GM19468 (cell line): ENCODE data around the gene PIP4P1.
"Not testable (repeated sequence)": the region's sequence is repeated elsewhere in the genome, so short reads cannot be mapped to it uniquely, and the experiment has no call there.

ENCODE experiments used
- ATAC-seq: cut with Tn5 transposase; IDR thresholded peaks from one replicate; pipeline ENCODE4 v1.9.1; 2021; ENCODE audit warnings: mild to moderate bottlenecking, moderate library complexity, moderate number of reproducible peaks; ENCODE audit not compliant: unreplicated experiment; ENCODE audit errors: extremely low read depth

PIP4P1 gene

GRCh38 chr14:20477211-20477876 lies 16.1 kb upstream of the PIP4P1 start:
- ATAC-seq, result no peak

DNA sequence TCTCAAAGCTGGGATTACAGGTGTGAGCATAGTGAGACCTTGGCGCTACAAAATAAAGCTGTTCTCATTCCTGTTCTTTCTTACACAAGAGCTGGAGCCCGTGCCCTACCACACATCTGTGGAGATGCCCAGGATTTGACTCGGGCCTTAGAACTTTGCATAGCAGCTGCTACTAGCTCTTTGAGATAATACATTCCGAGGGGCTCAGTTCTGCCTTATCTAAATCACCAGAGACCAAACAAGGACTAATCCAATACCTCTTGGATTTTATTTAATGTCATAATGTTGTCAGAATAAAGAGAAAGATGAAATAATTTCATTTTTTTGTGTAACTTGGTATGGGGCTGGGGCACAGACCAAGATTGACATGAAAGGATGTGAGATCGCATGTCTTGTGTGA lies 15.5 kb upstream of the PIP4P1 start:
- ATAC-seq, result no peak

DNA sequence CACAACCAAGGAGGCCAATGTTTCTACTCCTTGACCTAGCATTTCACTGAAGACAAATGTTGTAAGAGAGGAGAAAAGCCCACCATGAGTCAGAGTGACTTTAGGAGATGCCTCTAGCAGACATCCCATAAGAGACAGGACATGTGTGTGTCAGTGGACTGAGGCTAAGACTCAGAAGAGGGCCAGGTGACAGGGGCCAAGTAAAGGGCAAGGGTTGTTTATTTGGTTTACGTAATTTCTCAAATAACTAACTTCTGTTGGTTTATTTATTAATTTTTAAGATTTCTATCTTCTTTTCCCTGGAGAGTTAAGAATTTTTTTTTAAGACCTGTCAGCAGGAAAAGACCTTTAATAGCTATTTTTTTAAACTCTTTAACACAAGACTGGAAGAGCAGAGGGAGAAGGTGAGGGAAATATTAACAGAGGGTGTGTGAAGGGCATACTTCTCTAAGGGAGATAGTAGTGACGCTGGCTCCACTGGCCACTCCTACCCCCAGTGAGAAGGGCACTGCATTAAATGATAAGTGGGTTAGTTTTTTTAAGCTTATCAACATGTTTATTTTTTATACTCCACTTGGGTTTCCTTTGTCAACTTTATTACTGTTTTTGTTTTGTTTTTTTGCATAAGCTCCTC lies 11.4 kb upstream of the PIP4P1 start:
- ATAC-seq, result no peak

GRCh38 chr14:20470603-20470901 lies 9.3 kb upstream of the PIP4P1 start:
- ATAC-seq, result no peak

- ATAC-seq, result no peak
Measured at GRCh38 chr14:20469890-20470602, 8.8 kb upstream of the PIP4P1 start.

GRCh38 chr14:20469242-20469889 lies 8.1 kb upstream of the PIP4P1 start, which contains the start of gene PNP:
TSS of gene PNP (plus strand) at chr14:20469406. CDS start at chr14:20469525, 119 bp downstream.
- peak; percentile 82 for ATAC-seq

DNA sequence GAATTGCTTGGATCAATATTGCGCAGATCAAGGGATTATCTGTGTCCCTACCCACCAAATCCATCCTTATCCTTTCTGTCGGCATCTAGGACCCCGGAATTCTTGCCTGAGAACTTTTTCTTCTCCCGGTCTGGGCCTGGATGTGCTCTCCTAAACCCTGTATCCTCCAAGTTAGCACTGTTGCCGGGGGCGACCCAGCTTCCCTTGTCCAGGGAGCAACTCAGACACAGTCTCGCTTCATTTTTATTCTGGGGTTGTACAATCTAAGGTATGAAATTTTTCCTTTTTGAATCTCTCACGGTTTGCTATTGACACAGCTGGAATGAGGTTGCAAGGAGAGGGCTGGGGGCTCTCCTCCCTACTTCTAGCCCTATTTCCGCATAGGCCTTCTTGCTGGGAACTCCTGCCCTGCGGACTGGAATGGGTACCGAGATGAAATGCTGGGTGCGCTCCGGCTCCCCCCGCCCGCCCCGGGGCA lies 7.6 kb upstream of the PIP4P1 start:
- no peak for ATAC-seq

GRCh38 chr14:20460458-20461224 lies 593 bp downstream of the PIP4P1 start:
- no peak for ATAC-seq

- ATAC-seq, result no peak
Measured at GRCh38 chr14:20458031-20458789, 3.0 kb downstream of the PIP4P1 start.

GRCh38 chr14:20456971-20457370 lies 4.3 kb downstream of the PIP4P1 start:
- no peak for ATAC-seq

DNA sequence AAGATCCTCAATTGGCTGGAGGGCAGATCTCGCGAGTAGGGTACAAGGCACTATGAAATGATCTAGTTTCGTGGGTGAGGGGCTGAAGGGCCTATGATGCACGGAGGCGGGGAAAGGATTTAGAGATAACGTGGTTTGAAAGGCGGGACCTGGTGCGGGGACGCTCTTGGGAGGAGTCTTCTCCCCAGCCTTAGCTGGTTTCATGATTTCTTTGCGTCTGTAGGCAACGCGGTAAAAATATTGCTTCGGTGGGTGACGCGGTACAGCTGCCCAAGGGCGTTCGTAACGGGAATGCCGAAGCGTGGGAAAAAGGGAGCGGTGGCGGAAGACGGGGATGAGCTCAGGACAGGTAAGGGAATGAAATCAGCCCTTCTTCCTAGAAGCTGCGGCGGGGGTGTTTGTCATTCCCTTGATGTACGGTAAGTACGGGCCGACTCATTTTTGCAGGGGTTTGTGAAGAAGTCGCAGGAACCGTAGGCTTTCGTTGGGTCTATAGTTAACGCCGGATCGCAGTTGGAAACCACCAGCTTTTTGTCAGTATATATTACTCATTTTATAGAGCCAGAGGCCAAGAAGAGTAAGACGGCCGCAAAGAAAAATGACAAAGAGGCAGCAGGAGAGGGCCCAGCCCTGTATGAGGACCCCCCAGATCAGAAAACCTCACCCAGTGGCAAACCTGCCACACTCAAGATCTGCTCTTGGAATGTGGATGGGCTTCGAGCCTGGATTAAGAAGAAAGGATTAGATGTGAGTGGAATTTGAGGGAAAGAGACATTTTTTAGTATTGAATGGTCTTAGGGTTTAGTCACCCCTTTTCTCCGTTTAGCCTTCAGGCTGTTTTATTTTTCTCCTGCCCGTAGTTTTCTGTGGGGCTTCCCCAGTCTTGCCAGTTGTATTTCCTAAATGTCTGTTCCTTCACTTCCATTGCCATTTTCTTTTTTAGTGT lies 5.6 kb downstream of the PIP4P1 start:
- peak; percentile 5 for ATAC-seq

DNA sequence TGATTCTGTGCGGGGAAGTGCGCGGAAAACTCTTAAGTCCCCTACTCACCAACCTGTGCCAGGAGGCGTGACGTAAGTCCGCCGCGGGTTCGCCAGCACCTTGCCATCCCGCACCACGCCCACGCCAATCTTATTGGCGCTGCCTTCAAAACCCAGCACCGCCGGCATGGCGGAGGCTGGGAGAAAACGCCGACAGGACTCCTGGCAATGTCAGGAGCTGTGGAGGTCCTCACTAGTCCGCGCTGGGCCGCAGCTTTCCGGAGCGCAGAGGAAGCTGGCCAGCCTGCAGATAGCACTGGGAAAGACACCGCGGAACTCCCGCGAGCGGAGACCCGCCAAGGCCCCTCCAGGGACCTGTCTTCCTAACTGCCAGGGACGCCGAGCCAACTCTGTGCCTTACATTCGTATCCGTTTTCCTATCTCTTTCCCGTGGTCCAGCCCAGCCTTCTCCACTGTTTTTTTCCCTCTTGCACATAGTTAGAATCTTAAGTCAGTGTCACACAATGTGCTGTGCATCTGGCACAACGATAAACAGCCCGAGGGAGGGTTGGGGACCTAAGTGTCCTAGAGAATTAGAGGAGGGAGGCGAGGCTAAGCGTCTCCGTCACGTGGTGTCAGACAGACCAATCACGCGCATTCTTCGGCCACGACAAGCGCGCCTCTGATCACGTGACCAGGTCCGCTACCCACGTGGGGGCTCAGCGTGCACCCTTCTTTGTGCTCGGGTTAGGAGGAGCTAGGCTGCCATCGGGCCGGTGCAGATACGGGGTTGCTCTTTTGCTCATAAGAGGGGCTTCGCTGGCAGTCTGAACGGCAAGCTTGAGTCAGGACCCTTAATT lies 6.5 kb downstream of the PIP4P1 start, which contains the start of the genes APEX1 and OSGEP:
Gene APEX1, plus strand, starts transcription at position 711 of the 839 bp plus-strand sequence. CDS start 420 bp downstream, outside the sequence.
Gene OSGEP, minus strand, starts transcription at position 297 of the 839 bp plus-strand sequence. Its CDS starts 129 bp downstream, at position 168.
- ATAC-seq, result peak; percentile 79

DNA sequence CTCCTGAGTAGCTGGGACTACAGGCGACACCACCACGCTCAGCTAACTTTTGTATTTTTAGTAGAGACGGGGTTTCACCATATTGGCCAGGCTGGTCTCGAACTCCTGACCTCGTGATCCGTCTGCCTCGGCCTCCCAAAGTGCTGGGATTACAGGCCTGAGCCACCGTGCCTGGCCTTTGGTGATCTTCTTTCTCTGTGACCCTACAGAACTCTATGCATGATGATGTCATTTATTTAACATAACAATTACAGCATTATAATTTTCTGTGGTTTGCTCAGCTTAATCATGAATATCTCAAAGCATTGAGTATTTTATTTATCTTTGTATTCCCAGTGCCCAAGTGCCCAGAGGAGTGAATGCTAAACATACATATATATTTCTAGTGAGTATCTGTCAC lies 8.4 kb downstream of the PIP4P1 start:
- ATAC-seq, result not testable (repeated sequence)

- no peak for ATAC-seq
Measured at GRCh38 chr14:20446889-20447288, 14.3 kb downstream of the PIP4P1 start.

GRCh38 chr14:20443650-20444049 lies 17.6 kb downstream of the PIP4P1 start:
- not testable (repeated sequence) for ATAC-seq

DNA sequence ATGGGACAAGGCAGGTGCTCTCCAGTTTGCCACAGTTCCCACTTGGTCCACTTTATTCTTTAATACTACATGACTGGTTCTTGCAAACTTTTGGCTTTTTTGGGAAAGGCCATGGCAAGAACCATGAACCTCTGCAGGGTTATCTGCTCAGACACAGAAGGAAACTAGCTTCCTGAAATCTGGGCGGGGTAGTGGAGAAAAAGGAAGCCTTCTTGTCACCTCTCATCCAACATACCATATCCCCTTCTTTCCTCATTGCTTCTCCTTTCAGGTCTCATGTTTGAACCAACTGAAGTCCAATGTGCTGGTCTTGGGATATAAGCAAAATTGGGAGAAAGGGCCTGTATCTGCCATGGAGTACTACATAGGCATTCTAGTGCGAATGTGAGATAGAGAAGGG lies 19.8 kb downstream of the PIP4P1 start:
- ATAC-seq, result no peak

DNA sequence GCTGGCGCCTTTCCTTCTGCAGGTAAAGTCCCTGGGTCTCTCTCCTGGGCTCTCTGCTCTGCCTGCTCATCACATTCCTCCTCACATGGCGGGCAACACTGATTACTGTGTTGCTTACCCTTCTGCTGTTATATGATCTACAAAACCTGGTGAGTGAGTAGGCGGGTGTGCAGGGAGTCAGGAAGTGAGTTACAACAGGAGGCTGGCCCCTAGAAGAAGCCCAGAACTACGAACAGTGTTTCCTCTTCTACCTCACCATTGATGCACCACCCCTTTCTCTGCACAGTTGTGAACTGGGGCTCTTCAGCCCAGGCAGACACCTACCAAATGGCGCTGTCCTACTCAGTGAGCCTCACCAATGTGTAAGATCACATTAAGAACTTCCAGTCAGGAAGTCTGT lies 20.4 kb downstream of the PIP4P1 start:
- no peak for ATAC-seq
